NCI-H2107 (cell line): ENCODE data around the gene TRPT1.

ENCODE experiments used
- DNase-seq: peaks from one replicate; lab custom pipeline; 2025; lab: John Stamatoyannopoulos, UW

Gene TRPT1

DNA sequence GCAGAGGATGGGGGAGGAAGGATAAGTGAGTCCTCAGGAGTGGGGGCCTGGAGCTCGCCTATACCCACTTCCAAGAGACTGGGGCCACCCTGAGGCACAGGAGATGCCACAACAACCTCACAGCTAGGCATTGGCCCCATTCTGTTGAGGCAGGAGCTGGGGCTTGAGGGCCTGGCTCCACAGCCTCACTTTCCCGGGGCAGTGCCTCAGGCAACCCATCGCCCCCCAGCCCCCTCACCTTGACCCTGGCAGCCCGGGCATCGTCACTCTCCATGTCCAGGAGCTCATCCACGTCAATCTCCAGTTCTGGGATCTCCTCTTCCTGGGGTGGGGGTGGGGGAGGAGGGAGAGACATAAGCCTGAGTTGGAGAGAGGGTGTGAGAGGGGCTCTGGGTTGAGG, 19.0 kb upstream of the TRPT1 start:
- DNase-seq, result no peak

DNA sequence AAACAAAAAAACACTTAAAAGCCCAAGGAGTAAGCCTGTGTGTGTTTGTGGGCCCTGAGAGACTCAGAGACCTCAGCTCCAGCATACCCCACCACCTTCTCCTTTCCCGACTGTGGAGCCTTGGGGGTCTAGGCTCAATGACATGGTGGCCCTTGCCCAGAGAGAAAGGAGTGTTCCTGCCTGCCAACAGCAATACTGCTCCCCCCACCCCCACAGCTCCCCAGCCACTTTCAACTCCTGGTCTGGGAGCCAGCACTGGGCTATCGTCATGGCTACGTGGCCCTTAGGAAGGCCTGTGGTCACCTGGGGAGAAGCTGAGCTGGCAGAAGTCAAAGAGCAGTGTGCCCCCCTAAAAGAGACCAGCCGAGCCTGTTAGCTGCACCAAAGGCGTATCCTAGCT, 18.1 kb upstream of the TRPT1 start:
- no peak for DNase-seq

DNA sequence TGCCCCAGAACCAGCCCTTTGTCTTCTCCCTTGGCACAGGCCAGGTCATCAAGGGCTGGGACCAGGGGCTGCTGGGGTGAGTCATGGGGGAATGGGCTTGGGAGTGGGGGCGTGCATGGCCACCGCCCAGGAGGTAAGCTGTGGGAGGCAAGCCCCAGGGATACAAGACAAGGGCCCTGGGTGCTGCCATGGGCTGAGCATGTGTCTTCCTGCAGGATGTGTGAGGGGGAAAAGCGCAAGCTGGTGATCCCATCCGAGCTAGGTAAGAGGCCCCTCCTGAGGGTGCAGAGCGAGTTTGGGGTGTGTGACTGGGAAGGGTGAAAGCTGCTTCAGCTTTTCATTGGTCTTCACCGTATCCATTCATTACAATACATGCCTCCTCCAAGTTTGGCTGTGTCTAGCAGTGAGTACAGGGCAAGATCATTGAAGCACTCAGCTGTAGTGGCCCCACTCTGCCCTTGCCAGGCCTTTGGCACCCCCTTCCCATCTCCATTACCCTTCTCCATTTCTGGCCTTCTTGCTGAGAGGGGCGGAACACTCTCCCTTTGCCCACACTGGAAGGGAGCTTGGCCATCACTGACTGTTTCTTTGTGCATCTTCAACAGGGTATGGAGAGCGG, 17.4 kb upstream of the TRPT1 start:
- DNase-seq, result no peak

DNA sequence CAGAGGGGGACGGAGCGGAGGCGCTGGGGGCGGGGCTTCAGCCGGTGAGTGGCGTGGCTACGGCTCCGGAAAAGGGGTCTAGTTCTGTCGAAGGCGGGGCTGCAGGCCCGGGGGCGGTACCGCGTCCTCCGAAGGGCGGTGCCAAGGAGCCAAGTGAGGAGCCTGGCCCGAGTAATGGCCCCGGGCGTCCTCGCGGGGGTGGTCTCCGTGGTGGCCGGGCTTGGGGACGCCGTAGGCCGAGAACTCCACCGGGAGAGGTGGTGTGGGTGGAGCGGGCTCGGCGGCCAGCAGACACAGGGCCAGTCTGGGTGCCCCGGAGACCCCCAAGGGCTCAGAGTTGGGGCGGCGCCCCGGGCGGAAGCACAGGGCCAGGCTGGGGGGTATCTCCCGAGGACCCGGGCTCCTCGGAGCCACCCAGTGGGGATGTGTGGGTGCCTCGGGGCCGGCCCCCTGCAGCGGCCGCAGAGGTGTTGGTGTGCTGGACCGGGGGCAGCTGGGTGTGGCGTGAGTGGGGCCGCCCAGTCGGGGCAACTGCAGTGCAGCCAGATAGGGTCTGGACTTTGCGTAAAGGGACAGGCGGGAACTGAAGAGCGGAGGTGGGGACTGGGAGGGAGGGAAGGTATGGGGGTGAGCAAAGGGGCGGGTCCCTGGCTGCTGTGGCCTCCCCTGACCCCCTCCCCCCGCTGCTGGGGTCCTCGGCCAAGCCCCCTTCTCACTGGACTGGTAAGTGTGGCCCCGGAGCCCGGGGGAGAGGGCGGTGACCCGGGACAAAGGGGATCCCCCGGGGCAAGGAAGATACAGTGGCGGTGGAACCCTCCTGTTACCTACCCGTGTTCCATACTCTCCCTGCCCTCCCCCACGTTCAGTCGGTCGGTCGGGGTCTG, 15.7 kb upstream of the TRPT1 start:
- no peak for DNase-seq

DNA sequence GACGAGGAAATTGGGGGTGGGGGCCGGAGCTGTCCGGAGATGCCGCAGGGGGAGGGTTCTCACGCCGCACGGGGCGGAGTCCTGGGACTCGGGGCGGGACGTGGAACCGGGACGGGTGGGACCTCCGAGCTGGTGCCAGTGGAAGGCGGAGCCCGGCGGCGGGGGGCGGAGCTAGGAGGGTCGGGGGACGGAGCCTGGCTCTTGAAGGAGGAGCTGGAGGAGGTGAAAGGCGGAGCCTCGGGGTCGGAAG, 15.2 kb upstream of the TRPT1 start:
- peak; percentile 97 for DNase-seq

DNA sequence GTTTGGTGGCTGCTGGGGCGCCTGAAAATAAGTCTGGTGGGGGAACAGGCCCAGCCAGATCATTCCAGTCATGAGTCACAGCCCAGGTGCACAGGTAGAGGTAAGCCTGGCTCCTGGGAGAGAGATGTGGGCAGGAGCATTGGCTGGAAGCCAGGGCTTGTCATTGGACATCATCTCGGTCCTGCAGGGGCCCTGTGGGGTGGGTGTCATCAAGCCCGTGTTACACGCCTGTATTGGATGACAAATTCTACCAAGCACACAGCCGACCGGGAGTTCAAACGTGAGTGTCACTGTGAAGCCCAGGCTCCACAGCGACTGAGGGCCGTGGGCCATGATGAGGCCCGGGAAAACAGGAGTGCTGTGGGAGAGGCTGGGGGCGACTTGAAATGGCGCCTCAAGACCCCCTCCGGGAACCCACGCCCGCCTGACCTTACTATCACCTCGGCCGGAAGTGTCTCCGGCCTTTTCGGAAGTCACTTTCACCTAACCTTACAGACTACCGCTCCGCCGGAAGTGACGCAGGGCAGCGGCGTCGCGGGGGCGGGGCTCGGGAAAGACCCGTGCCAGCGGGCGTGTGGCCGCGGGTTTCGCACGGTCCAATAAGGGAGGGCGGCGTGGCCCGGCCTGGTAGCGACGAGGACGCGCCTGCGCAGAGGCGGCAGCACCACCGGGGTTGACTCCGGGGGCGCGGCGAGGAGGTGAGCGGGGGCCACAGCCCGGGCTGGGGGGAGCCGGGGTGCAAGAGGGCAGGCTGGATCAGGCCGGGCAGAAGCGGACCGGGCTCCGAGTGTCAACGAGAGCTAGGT, 14.7 kb upstream of the TRPT1 start, which contains the start of gene FKBP2:
FKBP2 (plus strand) TSS at position 661 of the 806 bp plus-strand sequence. CDS start 1,293 bp downstream, outside the sequence.
- DNase-seq, result peak; percentile 89

DNA sequence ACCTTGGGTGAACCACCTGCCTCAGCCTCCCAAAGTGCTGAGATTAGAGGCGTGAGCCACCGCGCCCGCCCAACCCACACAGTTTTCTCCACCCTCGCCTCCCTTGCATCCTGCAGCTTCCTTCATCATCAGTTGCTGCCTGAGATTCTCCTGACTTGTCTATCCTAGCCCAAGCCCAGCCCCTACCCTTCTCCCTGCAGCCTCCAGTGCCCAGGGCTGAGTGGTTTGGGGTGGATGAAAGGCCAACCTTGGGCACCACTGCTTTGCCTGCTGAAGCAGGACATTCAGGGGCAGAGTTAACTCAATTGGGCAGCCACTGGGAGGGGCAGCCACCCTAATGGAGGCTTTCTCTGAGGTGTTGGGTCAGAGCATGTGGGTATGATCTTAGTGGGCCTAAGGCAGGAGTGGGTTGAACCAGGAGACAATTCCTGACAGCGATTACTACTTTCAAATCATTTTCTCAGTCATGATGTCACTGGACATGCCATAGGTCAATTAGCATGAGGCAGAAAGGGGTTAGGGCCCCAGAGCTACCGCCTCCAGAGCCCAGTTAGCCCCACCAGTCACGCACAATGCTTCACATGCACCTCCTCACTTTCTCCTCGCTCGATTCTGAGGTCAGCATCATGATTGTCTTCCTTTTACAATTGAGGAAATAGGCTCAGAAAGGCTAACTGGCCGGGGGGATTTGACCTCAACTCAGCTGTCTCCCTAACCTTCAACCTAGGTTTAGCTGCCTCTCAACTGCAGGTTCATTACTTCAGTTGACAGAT, 13.9 kb upstream of the TRPT1 start:
- no peak for DNase-seq

DNA sequence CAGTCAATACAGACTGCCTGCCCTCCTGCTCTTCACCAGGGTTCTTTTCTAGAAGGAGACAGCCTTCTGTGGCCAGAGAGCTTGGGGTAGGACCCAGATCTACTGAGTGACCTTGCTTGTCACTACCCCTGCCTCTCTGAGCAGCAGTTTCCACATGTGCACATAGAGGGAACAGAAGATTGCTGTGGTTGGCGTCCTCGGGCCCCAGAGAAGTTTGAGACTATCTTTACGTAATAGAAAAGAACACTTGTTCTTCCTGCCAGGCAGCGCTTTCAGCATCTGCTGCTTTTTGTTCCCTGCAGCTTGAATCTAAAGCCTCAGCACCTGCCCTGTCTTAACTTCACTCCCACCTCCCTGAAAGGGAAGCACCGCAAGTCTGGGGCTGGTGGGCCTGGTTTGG, 13.0 kb upstream of the TRPT1 start:
- DNase-seq, result no peak

DNA sequence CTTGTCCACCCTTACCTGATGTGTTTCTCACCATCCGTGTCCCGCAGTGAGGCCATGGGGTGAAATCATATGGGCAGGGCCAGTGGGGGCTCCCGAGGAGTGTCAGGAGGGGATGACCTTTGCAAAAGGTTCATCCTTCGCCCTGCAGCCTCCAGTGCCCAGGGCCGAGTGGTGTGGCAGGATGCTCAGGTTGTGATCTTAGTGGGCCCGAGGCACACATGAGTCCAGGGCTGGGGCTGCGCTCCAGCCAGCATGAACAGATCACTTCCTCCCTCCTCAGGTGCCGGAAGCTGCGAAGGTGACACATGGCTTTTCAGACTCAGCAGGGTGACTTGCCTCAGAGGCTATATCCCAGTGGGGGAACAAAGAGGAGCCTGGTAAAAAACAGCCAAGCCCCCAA, 12.1 kb upstream of the TRPT1 start:
- no peak for DNase-seq

DNA sequence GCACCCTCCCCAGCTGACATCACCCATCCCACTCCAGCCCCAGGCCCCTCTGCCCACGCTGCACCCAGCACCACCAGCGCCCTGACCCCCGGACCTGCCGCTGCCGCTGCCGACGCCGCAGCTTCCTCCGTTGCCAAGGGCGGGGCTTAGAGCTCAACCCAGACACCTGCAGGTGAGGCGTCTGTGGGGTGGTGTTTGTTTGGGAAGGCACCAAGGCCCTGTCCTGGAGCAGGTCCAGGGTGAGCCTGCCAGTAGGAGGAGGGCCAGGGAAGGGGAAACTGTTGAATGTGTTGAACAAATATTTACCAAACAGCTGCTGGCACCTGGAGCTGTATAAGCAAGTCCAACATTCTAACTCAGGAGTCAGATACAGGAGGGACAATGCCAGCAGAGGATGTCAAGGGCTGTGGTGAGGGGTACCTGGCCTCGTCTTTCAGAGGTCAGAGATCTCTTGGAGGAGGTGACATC, 11.5 kb upstream of the TRPT1 start:
- DNase-seq, result peak; percentile 43

DNA sequence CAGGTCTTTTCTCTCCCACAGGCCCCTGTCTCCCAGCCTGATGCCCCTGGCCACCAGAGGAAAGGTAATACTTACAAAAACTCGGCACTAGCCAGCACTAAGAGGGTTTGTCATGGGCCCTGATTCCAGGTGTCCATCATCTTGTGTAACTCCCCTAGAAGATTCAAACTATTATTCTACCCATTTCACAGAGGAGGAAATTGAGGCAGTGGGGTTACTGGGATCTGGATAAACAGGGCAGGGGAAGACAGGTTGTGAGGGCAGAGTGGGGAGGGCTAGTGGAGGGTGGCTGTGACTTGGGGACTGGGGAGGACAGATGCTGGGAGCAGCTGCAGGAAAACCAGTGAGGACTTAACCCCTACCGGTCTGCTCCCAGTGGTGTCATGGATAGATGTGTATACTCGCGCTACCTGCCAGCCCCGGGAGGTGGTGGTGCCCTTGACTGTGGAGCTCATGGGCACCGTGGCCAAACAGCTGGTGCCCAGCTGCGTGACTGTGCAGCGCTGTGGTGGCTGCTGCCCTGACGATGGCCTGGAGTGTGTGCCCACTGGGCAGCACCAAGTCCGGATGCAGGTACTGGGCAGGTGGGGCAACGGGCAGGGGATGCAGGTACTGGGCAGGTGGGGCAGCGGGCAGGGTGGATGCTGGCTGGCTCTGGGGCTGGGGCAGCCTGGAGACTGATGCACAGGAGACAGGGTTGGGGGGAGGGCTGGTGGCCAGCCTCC, 9.6 kb upstream of the TRPT1 start:
- no peak for DNase-seq

DNA sequence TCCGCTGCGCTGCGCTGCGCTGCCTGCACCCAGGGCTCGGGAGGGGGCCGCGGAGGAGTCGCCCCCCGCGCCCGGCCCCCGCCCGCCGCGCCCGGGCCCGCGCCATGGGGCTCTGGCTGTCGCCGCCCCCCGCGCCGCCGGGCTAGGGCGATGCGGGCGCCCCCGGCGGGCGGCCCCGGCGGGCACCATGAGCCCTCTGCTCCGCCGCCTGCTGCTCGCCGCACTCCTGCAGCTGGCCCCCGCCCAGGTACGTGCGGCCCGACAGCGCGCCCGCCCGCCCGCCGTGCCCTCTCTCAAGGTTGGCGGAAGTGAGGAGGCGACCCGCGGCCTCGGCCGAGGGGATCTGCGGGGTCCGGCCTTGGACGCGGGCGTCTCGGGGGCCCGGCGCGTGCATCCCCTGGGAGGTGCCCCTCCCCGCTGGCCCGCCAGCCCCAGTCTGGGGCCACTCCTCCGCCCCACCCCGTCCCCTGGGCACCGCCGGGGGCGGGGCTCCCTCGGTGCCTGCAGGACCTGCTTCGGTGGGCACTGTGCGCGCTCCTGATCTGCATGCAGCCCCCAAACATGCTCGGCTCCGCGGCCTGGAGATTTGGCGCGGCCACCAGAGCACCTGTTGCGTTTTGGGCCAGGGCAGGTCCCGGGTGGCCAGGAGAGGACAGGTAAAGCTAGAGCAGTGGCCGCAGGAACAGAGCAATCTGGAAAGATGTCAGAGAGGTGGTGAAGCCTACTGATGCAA, 8.8 kb upstream of the TRPT1 start:
- DNase-seq, result no peak

DNA sequence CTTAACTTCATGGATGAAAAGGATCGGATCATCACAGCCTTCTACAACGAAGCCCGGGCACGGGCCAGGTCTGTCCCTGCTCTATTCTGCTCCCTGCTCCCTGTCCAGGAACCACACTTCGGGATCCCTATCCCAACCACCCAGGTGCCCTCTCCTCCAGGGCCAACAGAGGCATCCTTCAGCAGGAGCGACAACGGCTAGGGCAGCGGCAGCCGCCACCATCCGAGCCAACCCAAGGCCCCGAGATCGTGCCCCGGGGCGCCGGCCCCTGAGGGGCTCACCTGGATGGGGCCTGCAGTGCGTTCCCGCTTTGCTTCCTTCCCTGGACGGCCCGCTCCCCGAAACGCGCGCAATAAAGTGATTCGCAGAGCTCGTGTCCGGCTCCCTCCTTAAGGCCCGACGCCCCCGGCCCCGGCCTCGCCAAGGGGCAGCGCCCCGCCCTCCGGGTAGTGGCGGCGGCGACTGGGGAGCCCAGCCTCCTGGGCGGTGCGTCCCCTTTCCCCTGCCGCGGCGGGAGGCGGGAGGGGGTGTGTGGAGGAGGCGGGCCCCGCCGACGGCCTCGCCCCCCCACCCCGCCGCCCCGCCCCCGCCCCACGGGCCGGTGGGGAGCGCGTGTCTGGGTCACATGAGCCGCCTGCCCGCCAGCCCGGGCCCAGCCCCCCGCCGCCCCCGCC, 8.1 kb upstream of the TRPT1 start, which contains the start of gene VEGFB:
VEGFB (plus strand) TSS at position 672 of the 674 bp plus-strand sequence. CDS start 250 bp downstream, outside the sequence.
- DNase-seq, result no peak

DNA sequence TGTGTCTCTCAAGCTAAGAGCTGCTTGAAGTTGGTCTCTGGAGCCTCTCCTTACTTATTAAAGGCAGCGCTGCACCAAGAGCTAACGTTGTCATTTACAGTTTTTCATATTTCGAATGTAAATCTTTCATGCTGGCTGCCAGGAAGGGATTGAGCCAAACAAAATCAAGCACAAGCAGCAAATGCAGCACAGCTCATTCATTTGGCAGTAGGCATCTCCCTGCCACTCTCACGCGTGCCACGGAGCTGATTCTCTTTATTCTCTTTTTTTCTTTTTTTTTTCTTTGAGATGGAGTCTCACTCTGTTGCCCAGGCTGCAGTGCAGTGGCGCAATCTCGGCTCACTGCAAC, 7.0 kb upstream of the TRPT1 start:
- no peak for DNase-seq

DNA sequence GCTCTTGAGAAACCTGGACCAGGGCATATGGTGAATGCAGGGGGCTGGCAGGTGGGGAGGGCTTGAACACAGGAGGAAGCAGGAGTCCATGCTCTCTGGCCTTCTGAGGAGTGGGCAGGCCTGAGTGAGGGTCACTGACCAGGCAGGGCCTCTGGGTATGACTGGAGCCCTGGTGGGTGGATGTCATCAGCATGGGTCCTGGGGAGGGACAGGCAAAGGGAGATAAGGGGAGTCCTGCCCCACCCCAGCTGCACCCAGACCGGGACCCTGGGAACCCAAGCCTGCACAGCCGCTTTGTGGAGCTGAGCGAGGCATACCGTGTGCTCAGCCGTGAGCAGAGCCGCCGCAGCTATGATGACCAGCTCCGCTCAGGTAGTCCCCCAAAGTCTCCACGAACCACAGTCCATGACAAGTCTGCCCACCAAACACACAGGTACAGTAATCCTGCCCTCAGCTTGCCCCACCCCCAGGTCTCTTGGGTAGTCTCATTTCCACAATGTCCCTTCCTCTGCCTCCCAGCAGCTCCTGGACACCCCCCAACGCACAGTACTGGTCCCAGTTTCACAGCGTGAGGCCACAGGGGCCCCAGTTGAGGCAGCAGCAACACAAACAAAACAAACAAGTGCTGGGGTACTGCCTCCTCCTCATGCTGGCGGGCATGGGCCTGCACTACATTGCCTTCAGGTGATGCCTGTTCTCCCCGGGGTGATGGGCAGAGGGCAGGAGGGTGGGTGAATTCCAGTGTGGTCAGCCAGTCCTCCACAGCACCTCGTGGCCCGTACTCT, 6.4 kb upstream of the TRPT1 start:
- no peak for DNase-seq

DNA sequence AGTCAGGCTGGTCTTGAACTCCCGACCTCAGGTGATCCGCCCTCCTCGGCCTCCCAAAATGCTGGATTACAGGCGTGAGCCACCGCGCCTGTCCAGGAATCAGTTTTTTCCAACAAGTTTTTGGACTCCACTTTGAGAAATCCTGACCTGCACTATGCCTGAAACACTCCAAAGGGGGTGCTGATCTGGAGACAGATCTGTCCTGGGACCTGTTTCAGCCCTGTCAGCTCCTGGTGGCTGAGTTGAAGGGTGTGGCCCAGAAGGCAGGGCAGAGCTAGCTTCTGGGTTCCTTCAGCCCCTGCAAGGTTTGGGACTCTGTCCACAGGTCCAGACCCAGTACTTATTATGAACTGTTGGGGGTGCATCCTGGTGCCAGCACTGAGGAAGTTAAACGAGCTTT, 5.6 kb upstream of the TRPT1 start:
- no peak for DNase-seq

DNA sequence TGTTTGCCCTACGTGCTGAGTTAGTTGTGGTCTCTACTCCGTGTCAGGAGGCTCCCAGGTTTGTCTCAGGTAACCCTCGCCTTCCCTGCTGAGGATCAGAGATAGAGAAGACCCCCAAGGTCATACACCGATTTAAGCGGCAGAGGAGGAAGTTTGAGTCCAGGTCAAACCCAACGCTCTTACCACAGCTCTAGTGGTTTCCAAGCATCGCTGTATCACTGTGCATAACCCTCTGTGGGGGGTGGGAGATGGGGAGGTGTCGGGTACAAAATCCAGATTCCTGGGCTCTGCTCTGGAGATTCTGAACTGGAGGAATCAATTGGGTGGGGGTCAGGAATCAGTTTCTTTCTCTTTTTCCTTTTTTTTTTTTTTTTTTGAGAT, 5.0 kb upstream of the TRPT1 start:
- no peak for DNase-seq

DNA sequence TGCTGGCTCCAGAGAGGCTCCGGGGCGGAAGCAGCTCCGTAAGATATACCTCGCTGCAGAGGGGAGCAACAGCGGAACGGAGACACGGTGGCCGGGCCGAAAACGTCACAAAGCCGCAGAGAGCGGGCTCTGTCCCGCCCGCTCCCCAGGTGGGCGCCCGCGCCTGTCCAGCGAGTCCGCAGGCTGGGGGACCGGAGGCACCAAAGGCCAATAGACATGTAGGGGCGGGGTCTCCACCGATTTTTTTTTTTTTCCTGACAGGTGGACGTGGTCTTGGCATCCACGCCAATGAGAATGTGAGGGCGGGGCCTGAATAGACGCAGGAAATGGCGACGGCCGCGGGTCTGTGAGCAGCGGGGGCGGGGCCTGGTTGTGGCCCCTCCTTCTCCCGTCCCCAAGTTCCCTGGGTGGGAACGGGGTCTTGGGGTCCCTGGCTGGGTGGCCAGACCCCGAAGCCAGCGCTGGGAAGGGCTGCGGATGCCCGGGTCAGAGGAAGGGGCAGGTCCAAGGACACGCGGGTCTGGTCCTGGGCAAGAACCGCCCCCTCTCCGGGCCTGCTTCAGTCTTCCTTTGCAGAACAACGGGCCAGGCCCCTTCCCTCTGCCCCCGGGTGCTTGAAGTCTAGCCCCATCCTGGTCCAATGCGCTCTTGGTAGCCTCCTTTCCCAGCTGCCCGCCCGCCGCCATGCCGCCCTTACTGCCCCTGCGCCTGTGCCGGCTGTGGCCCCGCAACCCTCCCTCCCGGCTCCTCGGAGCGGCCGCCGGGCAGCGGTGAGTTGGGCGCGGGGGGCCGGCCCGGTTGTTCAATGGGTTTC, 4.4 kb upstream of the TRPT1 start, which contains the start of gene DNAJC4:
DNAJC4 (plus strand) TSS at position 378 of the 814 bp plus-strand sequence; CDS start at position 685, 307 bp downstream.
- DNase-seq, result peak; percentile 92
